Astrocyte (in vitro differentiated cells and primary cell): ENCODE results near the gene ZFAND6. TPM values are rescaled to one million over a fixed set of nuclear protein-coding genes. Genes with fewer than 3 reads are reported as not detected.

Experiments used
- DNase-seq: peaks from one replicate; pipeline ENCODE4 v3.0.0-alpha.2; 2010; ENCODE audit warnings: low read depth
- FAIRE-seq: peaks from 2 replicates; lab custom pipeline; 2011; peaks lifted over from hg19 to GRCh38; lab: Jason Lieb, UNC
- H2AFZ ChIP-seq: 2 replicates; pipeline ENCODE4 v1.6.0; 2012; ENCODE audit warnings: low read depth, low read length, inconsistent platforms
- H3K27ac ChIP-seq: 2 replicates; pipeline ENCODE4 v1.5.1; 2011; ENCODE audit warnings: low read depth, low read length, inconsistent platforms
- H3K27me3 ChIP-seq: 2 replicates; pipeline ENCODE4 v1.6.0; 2011; ENCODE audit warnings: low read length, inconsistent platforms; ENCODE audit not compliant: insufficient read depth
- H3K36me3 ChIP-seq: 2 replicates; pipeline ENCODE4 v1.5.1; 2011; ENCODE audit warnings: low read length, inconsistent platforms; ENCODE audit not compliant: insufficient read depth
- H3K4me1 ChIP-seq: 2 replicates; pipeline ENCODE4 v1.5.1; 2011; ENCODE audit warnings: low read length, inconsistent platforms; ENCODE audit not compliant: insufficient read depth
- H3K4me2 ChIP-seq: 2 replicates; pipeline ENCODE4 v1.6.0; 2012; ENCODE audit warnings: low read length, inconsistent platforms
- H3K4me3 ChIP-seq: 2 replicates; pipeline ENCODE4 v1.5.1; 2011; ENCODE audit warnings: low read depth, mild to moderate bottlenecking, low read length, inconsistent platforms; ENCODE audit not compliant: insufficient read depth
- H3K79me2 ChIP-seq: 2 replicates; pipeline ENCODE4 v1.6.0; 2012; ENCODE audit warnings: mild to moderate bottlenecking, low read length, inconsistent platforms; ENCODE audit not compliant: insufficient read depth
- H3K9ac ChIP-seq: 2 replicates; pipeline ENCODE4 v1.6.0; 2012; ENCODE audit warnings: mild to moderate bottlenecking, low read length, inconsistent platforms
- H3K9me3 ChIP-seq: 2 replicates; pipeline ENCODE4 v1.5.1; 2012; ENCODE audit warnings: low read depth, mild to moderate bottlenecking, low read length, inconsistent platforms; ENCODE audit not compliant: insufficient read depth
- H4K20me1 ChIP-seq: 2 replicates; pipeline ENCODE4 v1.6.0; 2012; ENCODE audit warnings: low read length, inconsistent platforms; ENCODE audit not compliant: insufficient read depth
- H3K27ac Mint-ChIP-seq: one replicate; pipeline ENCODE4 v1.8.0; 2021; ENCODE audit warnings: mild to moderate bottlenecking, mixed read lengths; ENCODE audit not compliant: unreplicated experiment
- H3K27me3 Mint-ChIP-seq: one replicate; pipeline ENCODE4 v1.8.0; 2021; ENCODE audit warnings: low read depth, mixed read lengths; ENCODE audit not compliant: unreplicated experiment
- H3K36me3 Mint-ChIP-seq: one replicate; pipeline ENCODE4 v1.8.0; 2021; ENCODE audit warnings: low read depth, mixed read lengths; ENCODE audit not compliant: unreplicated experiment
- H3K4me1 Mint-ChIP-seq: one replicate; pipeline ENCODE4 v1.8.0; 2021; ENCODE audit warnings: low read depth, mixed read lengths; ENCODE audit not compliant: unreplicated experiment
- H3K4me3 Mint-ChIP-seq: one replicate; pipeline ENCODE4 v1.8.0; 2021; ENCODE audit warnings: mild to moderate bottlenecking, moderate library complexity, mixed read lengths; ENCODE audit not compliant: unreplicated experiment
- H3K9me3 Mint-ChIP-seq: one replicate; pipeline ENCODE4 v1.8.0; 2021; ENCODE audit warnings: mild to moderate bottlenecking, mixed read lengths; ENCODE audit not compliant: unreplicated experiment
- EZH2 ChIP-seq: IDR thresholded peaks from 2 replicates; pipeline ENCODE4 v1.6.1; 2012; ENCODE audit warnings: mild to moderate bottlenecking, low read length, inconsistent platforms; ENCODE audit not compliant: insufficient read depth
- total RNA-seq: library from RNA; stranded (reverse); gene quantifications from 2 replicates; pipeline ENCODE4 v1.2.1, GENCODE V29; 2021
- TF ChIP-seq, protein P1 (sequence below): IDR thresholded peaks from 2 replicates; pipeline ENCODE4 v1.5.1; 2011; ENCODE audit warnings: low read depth, mild to moderate bottlenecking, inconsistent platforms, low read length, moderate library complexity; ENCODE audit not compliant: insufficient read depth

ZFAND6 gene
- total RNA-seq, 1 donor from 2014 or later = 70.0 TPM

GRCh38 chr15:80174017-80174746 is 114.7 kb downstream of the ZFAND6 start:
- no peaks in the 10 kb centered on the region for H3K79me2 ChIP-seq
- H3K4me1 ChIP-seq = peaks cover 14% of the 10 kb centered on the region
- no peaks in the 10 kb centered on the region for H3K27me3 ChIP-seq
- no peak overlapping the region for H3K4me3 ChIP-seq
- FAIRE-seq (peak; percentile 37), DNase-seq (peak; percentile 75)
- no peak overlapping the region for H2AFZ ChIP-seq
- H3K9me3 Mint-ChIP-seq = peaks cover 5% of the 10 kb centered on the region
- H3K4me3 Mint-ChIP-seq = no peak overlapping the region
- H3K27ac Mint-ChIP-seq = no peak overlapping the region
- peaks cover 5% of the 10 kb centered on the region for H4K20me1 ChIP-seq
- H3K4me2 ChIP-seq = peak overlapping the region; percentile 35
- H3K36me3 Mint-ChIP-seq = peaks cover 35% of the 10 kb centered on the region
- peaks cover 7% of the 10 kb centered on the region for H3K4me1 Mint-ChIP-seq
- H3K27me3 Mint-ChIP-seq = no peaks in the 10 kb centered on the region
- peak overlapping the region; percentile 28 for H3K9ac ChIP-seq
- TF ChIP-seq, protein P1, sequence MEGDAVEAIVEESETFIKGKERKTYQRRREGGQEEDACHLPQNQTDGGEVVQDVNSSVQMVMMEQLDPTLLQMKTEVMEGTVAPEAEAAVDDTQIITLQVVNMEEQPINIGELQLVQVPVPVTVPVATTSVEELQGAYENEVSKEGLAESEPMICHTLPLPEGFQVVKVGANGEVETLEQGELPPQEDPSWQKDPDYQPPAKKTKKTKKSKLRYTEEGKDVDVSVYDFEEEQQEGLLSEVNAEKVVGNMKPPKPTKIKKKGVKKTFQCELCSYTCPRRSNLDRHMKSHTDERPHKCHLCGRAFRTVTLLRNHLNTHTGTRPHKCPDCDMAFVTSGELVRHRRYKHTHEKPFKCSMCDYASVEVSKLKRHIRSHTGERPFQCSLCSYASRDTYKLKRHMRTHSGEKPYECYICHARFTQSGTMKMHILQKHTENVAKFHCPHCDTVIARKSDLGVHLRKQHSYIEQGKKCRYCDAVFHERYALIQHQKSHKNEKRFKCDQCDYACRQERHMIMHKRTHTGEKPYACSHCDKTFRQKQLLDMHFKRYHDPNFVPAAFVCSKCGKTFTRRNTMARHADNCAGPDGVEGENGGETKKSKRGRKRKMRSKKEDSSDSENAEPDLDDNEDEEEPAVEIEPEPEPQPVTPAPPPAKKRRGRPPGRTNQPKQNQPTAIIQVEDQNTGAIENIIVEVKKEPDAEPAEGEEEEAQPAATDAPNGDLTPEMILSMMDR = no peak
- TF ChIP-seq EZH2 = no peak
- no peak overlapping the region for H3K27ac ChIP-seq
- peaks cover 3% of the 10 kb centered on the region for H3K36me3 ChIP-seq
- H3K9me3 ChIP-seq = no peaks in the 10 kb centered on the region

DNA sequence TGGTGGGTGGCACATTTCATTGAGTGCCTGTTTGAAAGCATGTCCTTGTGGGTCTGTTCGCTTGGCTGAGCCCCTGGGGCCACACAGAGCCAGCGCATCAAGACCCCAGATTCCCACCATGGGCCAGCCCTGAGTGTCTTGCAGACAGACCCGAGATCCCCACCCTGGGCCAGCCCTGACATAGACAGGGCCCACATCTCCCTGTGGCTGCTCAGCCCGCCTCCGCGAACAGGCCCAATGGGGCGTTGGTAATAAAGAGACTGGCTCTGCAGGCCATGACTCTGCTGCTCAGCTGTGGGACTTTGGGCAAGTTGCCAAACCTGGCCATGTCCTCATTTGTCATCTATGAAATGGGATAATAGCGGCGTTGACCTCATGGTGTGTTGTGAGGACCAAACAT is 116.0 kb downstream of the ZFAND6 start:
- Histone ChIP-seq H3K36me3 (peaks cover 3% of the 10 kb centered on the region), H3K27me3 (no peaks in the 10 kb centered on the region), H2AFZ (no peak overlapping the region), H3K9ac (no peak overlapping the region), H4K20me1 (peaks cover 5% of the 10 kb centered on the region), H3K27ac (no peak overlapping the region), H3K79me2 (no peaks in the 10 kb centered on the region), H3K4me1 (peaks cover 22% of the 10 kb centered on the region), H3K9me3 (no peaks in the 10 kb centered on the region), H3K4me2 (no peak overlapping the region), H3K4me3 (no peak overlapping the region)
- Mint-ChIP-seq H3K4me1 (peaks cover 9% of the 10 kb centered on the region), H3K27ac (no peak overlapping the region), H3K4me3 (no peak overlapping the region), H3K27me3 (no peaks in the 10 kb centered on the region), H3K36me3 (peaks cover 43% of the 10 kb centered on the region), H3K9me3 (peaks cover 5% of the 10 kb centered on the region)
- FAIRE-seq = no peak
- no peak for DNase-seq
- TF ChIP-seq EZH2 = no peak
- TF ChIP-seq, protein P1 = no peak

DNA sequence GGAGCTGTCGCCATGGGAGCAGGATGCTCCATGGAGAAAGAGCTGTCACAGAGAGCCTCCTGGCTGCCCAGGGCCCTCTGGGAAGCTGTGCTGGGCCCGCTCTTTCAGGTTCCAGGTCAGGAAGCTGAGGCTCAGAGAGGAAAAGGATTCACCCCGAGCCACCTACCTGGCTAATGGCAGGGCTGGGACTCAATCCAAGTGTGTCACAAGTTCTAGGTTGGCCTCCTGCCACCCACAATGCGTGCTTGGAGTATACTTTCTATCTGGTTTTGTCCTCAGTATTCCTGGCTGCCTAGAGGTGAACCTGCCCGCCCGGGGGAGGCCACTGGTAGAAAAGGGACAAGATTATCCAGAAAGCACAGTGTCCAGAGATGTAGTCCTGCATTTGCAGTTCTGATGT is 117.0 kb downstream of the ZFAND6 start:
- Mint-ChIP-seq H3K4me1 (peaks cover 9% of the 10 kb centered on the region), H3K9me3 (peaks cover 5% of the 10 kb centered on the region), H3K27me3 (no peaks in the 10 kb centered on the region), H3K4me3 (no peak overlapping the region), H3K36me3 (peaks cover 41% of the 10 kb centered on the region), H3K27ac (no peak overlapping the region)
- Histone ChIP-seq H2AFZ (no peak overlapping the region), H3K4me1 (peaks cover 22% of the 10 kb centered on the region), H3K4me3 (no peak overlapping the region), H3K4me2 (no peak overlapping the region), H3K9me3 (no peaks in the 10 kb centered on the region), H4K20me1 (peaks cover 5% of the 10 kb centered on the region), H3K79me2 (no peaks in the 10 kb centered on the region), H3K9ac (no peak overlapping the region), H3K27ac (no peak overlapping the region), H3K36me3 (peaks cover 3% of the 10 kb centered on the region), H3K27me3 (no peaks in the 10 kb centered on the region)
- TF ChIP-seq, protein P1 = no peak
- TF ChIP-seq EZH2 = no peak
- no peak for FAIRE-seq
- no peak for DNase-seq
